Neural progenitor cell (in vitro differentiated cells): ENCODE results near the gene LARP1.

ENCODE experiments used
- CTCF ChIP-seq: fragments of 200-600 bp; sonication (generic); IDR thresholded peaks from 2 replicates; pipeline ENCODE4 v1.5.1; 2017; ENCODE audit warnings: antibody characterized with exemption, mild to moderate bottlenecking
- EZH2 ChIP-seq: fragments of 200-600 bp; sonication (generic); IDR thresholded peaks from 2 replicates; pipeline ENCODE4 v1.6.1; 2017; ENCODE audit warnings: antibody characterized with exemption, mild to moderate bottlenecking, moderate library complexity
- EZH2phosphoT487 ChIP-seq: fragments of 200-600 bp; sonication (generic); IDR thresholded peaks from 2 replicates; pipeline ENCODE4 v1.6.1; 2017; ENCODE audit warnings: antibody characterized with exemption

GRCh38 chr5:154866841-154867240 is 111.7 kb downstream of the LARP1 start:
- TF ChIP-seq EZH2 (no peak), CTCF (no peak), EZH2phosphoT487 (no peak)
